GM23248 (cell line): ENCODE measurements around the gene HNRNPA2B1. TPM values are rescaled to one million over a fixed set of nuclear protein-coding genes. Genes with fewer than 3 reads are reported as not detected.

Experiments used
- DNase-seq: peaks from one replicate; pipeline ENCODE4 v3.0.0-alpha.2; 2015
- H2AFZ ChIP-seq: fragments of 200-600 bp; sonication (generic); 2 replicates; pipeline ENCODE4 v1.6.1; 2016; ENCODE audit warnings: antibody characterized with exemption
- H3F3A ChIP-seq: fragments of 200-600 bp; sonication (generic); 2 replicates; pipeline ENCODE4 v1.6.1; 2016; ENCODE audit warnings: mild to moderate bottlenecking, antibody characterized with exemption, mixed run types; ENCODE audit not compliant: insufficient read depth
- H3K27ac ChIP-seq: fragments of 200-600 bp; sonication (generic); 2 replicates; pipeline ENCODE4 v1.5.1; 2016; ENCODE audit warnings: mild to moderate bottlenecking
- H3K27me3 ChIP-seq: fragments of 200-600 bp; sonication (generic); replicated peaks from 2 replicates; pipeline ENCODE4 v1.6.1; 2016; ENCODE audit warnings: mild to moderate bottlenecking; ENCODE audit not compliant: insufficient read depth
- H3K36me3 ChIP-seq: fragments of 200-600 bp; sonication (generic); 2 replicates; pipeline ENCODE4 v1.6.1; 2016; ENCODE audit warnings: low read depth, mild to moderate bottlenecking
- H3K4me1 ChIP-seq: fragments of 200-600 bp; sonication (generic); 2 replicates; pipeline ENCODE4 v1.6.1; 2016; ENCODE audit warnings: mild to moderate bottlenecking; ENCODE audit not compliant: insufficient read depth
- H3K4me2 ChIP-seq: fragments of 200-600 bp; sonication (generic); one replicate; pipeline ENCODE4 v1.6.1; 2016; ENCODE audit warnings: mild to moderate bottlenecking; ENCODE audit not compliant: unreplicated experiment
- H3K4me3 ChIP-seq: fragments of 200-600 bp; sonication (generic); 2 replicates; pipeline ENCODE4 v1.5.1; 2016; ENCODE audit warnings: mild to moderate bottlenecking
- H3K79me2 ChIP-seq: fragments of 200-600 bp; sonication (generic); 2 replicates; pipeline ENCODE4 v1.6.1; 2016; ENCODE audit warnings: mild to moderate bottlenecking; ENCODE audit not compliant: insufficient read depth
- H3K9ac ChIP-seq: fragments of 200-600 bp; sonication (generic); 2 replicates; pipeline ENCODE4 v1.6.1; 2016; ENCODE audit warnings: mild to moderate bottlenecking
- H3K9me2 ChIP-seq: fragments of 200-600 bp; sonication (generic); 2 replicates; pipeline ENCODE4 v1.6.1; 2016; ENCODE audit warnings: mixed run types, mild to moderate bottlenecking, moderate library complexity; ENCODE audit not compliant: insufficient read depth
- H3K9me3 ChIP-seq: fragments of 200-600 bp; sonication (generic); one replicate; pipeline ENCODE4 v1.6.1; 2017; ENCODE audit warnings: low read depth
- H4K20me1 ChIP-seq: fragments of 200-600 bp; sonication (generic); 2 replicates; pipeline ENCODE4 v1.6.0; 2016; ENCODE audit not compliant: insufficient read depth
- EZH2 ChIP-seq: fragments of 200-600 bp; sonication (generic); IDR thresholded peaks from 2 replicates; pipeline ENCODE4 v1.6.1; 2018; ENCODE audit warnings: antibody characterized with exemption, mild to moderate bottlenecking; ENCODE audit not compliant: insufficient read depth, poor library complexity, severe bottlenecking
- EZH2phosphoT487 ChIP-seq: fragments of 200-600 bp; sonication (generic); IDR thresholded peaks from 2 replicates; pipeline ENCODE4 v1.6.1; 2018; ENCODE audit warnings: antibody characterized with exemption, moderate library complexity, mild to moderate bottlenecking, low read depth; ENCODE audit not compliant: insufficient read depth
- WGBS, 2 experiments: methylation state at CpG; one replicate each; pipeline ENCODE4 v1.1.6; 2015 to 2017; ENCODE audit warnings: low lambda C conversion rate in 2 of 2, low coverage in 1 of 2; ENCODE audit errors: missing lambda C conversion rate in 2 of 2; 5-methylcytosine and 5-hydroxymethylcytosine counted together
- in situ Hi-C: fragments of 300-500 bp; cut with MboI; formaldehyde crosslinking; loops from 2 replicates; pipeline ENCODE4 v1.15.0; 2020
- polyA plus RNA-seq: library from polyadenylated mRNA; unstranded; fragments of >200 nt; fragmentation: Nextera tagmentation; extraction: Ambion mirVana; gene quantifications from 2 replicates; pipeline ENCODE4 v1.2.1, GENCODE V29; 2016
- total RNA-seq: library from RNA; depleted of rRNA; stranded (reverse); fragments of >200 nt; shearing (Covaris generic); gene quantifications from 2 replicates; pipeline ENCODE4 v1.2.3, GENCODE V29; 2014

Gene HNRNPA2B1
- total and polyA plus RNA-seq, 2 experiments from 2014 or later = 134 to 529 TPM

GRCh38 chr7:26192485-26193087 lies 8.0 kb downstream of the HNRNPA2B1 start:
- peaks cover 94% of the 10 kb centered on the region for H3F3A ChIP-seq
- H3K27ac ChIP-seq = no peak overlapping the region
- H3K4me2 ChIP-seq = no peak overlapping the region
- H3K27me3 ChIP-seq = no peaks in the 10 kb centered on the region
- DNase-seq = no peak
- peaks cover 85% of the 10 kb centered on the region for H3K79me2 ChIP-seq
- no peaks in the 10 kb centered on the region for H3K9me2 ChIP-seq
- 81 to 87% methylated on average over 3 of the region's 3 CpGs for WGBS, 2 experiments
- no peak overlapping the region for H3K9ac ChIP-seq
- H3K4me1 ChIP-seq = peaks cover 25% of the 10 kb centered on the region
- no peak for TF ChIP-seq EZH2phosphoT487
- no peak for TF ChIP-seq EZH2
- peaks cover 100% of the 10 kb centered on the region for H3K36me3 ChIP-seq
- no peak overlapping the region for H3K4me3 ChIP-seq
- in situ Hi-C loops = loop anchor here (10.0 kb wide), 1 partner anchor 972 kb away; the partner anchor contains the start of gene HOXA9
- peaks cover 39% of the 10 kb centered on the region for H4K20me1 ChIP-seq
- H3K9me3 ChIP-seq = no peaks in the 10 kb centered on the region
- no peak overlapping the region for H2AFZ ChIP-seq

- 96 to 100% methylated on average over 1 of the region's 1 CpG for WGBS, 2 experiments
- Histone ChIP-seq H4K20me1 (peaks cover 33% of the 10 kb centered on the region), H3F3A (peaks cover 94% of the 10 kb centered on the region)
These were observed 8.5 kb downstream of the HNRNPA2B1 start for GRCh38 chr7:26191974-26192479.

GRCh38 chr7:26191233-26191973 lies 9.1 kb downstream of the HNRNPA2B1 start:
- H3K4me2 ChIP-seq = no peak overlapping the region
- H3K36me3 ChIP-seq = peaks cover 94% of the 10 kb centered on the region
- no peak overlapping the region for H3K4me3 ChIP-seq
- H3K4me1 ChIP-seq = peaks cover 19% of the 10 kb centered on the region
- H4K20me1 ChIP-seq = peaks cover 27% of the 10 kb centered on the region; the same call in 1 of the 2 replicates
- in situ Hi-C loops = loop anchor here (10.0 kb wide), 1 partner anchor 973 kb away; the partner anchor contains the start of gene HOXA9
- TF ChIP-seq EZH2 = no peak
- no peak for TF ChIP-seq EZH2phosphoT487
- no peak for DNase-seq
- no peak overlapping the region for H3K9ac ChIP-seq
- no peaks in the 10 kb centered on the region for H3K9me2 ChIP-seq
- H3K9me3 ChIP-seq = no peaks in the 10 kb centered on the region
- H3K27me3 ChIP-seq = no peaks in the 10 kb centered on the region
- peaks cover 94% of the 10 kb centered on the region for H3F3A ChIP-seq
- 80 to 83% methylated on average over 7 of the region's 7 CpGs for WGBS, 2 experiments
- no peak overlapping the region for H3K27ac ChIP-seq
- peaks cover 73% of the 10 kb centered on the region for H3K79me2 ChIP-seq
- no peak overlapping the region for H2AFZ ChIP-seq

More at GRCh38 chr7:26191974-26192479, 8.5 kb downstream of the HNRNPA2B1 start:
- Histone ChIP-seq H2AFZ (no peak overlapping the region), H3K79me2 (peaks cover 79% of the 10 kb centered on the region), H3K4me2 (no peak overlapping the region), H3K9ac (no peak overlapping the region), H3K4me1 (peaks cover 23% of the 10 kb centered on the region), H3K36me3 (peaks cover 99% of the 10 kb centered on the region), H3K27ac (no peak overlapping the region), H3K9me3 (no peaks in the 10 kb centered on the region), H3K9me2 (no peaks in the 10 kb centered on the region), H3K27me3 (no peaks in the 10 kb centered on the region), H3K4me3 (no peak overlapping the region)
- in situ Hi-C loops = loop anchor here (10.0 kb wide), 1 partner anchor 973 kb away; the partner anchor contains the start of gene HOXA9
- TF ChIP-seq EZH2phosphoT487 (no peak), EZH2 (no peak)
- no peak for DNase-seq

- peaks cover 94% of the 10 kb centered on the region for H3F3A ChIP-seq
- no peak overlapping the region for H3K4me3 ChIP-seq
- H3K9ac ChIP-seq = no peak overlapping the region
- H3K9me2 ChIP-seq = no peaks in the 10 kb centered on the region
- no peak overlapping the region for H2AFZ ChIP-seq
- TF ChIP-seq EZH2 = no peak
- no peak for TF ChIP-seq EZH2phosphoT487
- peaks cover 87% of the 10 kb centered on the region for H3K36me3 ChIP-seq
- H3K27ac ChIP-seq = no peak overlapping the region
- peaks cover 20% of the 10 kb centered on the region; the same call in 1 of the 2 replicates for H4K20me1 ChIP-seq
- 0 out of 2 replicates have a peak, but pooled peaks cover 9% of the 10 kb centered on the region for H3K4me1 ChIP-seq
- no peak for DNase-seq
- 97 to 100% methylated on average over 1 of the region's 1 CpG for WGBS, 2 experiments
- H3K4me2 ChIP-seq = no peak overlapping the region
- in situ Hi-C loops = loop anchor here (10.0 kb wide), 1 partner anchor 974 kb away; the partner anchor contains the start of gene HOXA9
- H3K79me2 ChIP-seq = peaks cover 63% of the 10 kb centered on the region
- no peaks in the 10 kb centered on the region for H3K9me3 ChIP-seq
- no peaks in the 10 kb centered on the region for H3K27me3 ChIP-seq
These were observed 10.1 kb downstream of the HNRNPA2B1 start for GRCh38 chr7:26190417-26190869.
